Measurements from ENCODE around the gene DLX5.

DNA sequence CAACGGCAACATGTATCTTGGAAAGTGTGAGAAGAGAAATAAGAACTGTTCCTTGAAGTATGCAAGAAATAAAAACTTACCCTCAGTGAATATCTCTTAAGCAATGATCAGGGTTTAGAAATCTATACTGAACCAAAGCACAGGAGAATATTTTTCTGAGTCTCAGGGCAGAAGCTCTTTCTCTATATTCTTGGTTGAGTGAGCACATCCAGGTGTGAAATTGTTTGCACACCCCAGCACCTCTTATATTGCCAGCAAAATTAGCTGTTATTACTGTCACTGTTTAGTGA lies 10.8 kb downstream of the DLX5 start:
- TF ChIP-seq GATA3 (IDR thresholded peaks at IDR 0.05; ENCODE audit: low read depth, low read length) = no peak
- no peak for TF ChIP-seq GATA2 (IDR thresholded peaks at IDR 0.05; ENCODE audit: low read depth, low read length)

Data from SH-SY5Y (cell line).